HL-60/S4 treated with retinoic acid at 250 ng/mL for 4 days and 3 days (cell line): ENCODE measurements around the gene DPT.
"Not testable (repeated sequence)": the region's sequence is repeated elsewhere in the genome, so short reads cannot be mapped to it uniquely, and the experiment has no call there.

Experiments used
- in situ Hi-C: fragments of 300-500 bp; cut with MboI; formaldehyde crosslinking; loops from 2 replicates; pipeline ENCODE4 v1.7.0; 2022; ENCODE audit warnings: low sequenced_read_pairs

The DPT gene

DNA sequence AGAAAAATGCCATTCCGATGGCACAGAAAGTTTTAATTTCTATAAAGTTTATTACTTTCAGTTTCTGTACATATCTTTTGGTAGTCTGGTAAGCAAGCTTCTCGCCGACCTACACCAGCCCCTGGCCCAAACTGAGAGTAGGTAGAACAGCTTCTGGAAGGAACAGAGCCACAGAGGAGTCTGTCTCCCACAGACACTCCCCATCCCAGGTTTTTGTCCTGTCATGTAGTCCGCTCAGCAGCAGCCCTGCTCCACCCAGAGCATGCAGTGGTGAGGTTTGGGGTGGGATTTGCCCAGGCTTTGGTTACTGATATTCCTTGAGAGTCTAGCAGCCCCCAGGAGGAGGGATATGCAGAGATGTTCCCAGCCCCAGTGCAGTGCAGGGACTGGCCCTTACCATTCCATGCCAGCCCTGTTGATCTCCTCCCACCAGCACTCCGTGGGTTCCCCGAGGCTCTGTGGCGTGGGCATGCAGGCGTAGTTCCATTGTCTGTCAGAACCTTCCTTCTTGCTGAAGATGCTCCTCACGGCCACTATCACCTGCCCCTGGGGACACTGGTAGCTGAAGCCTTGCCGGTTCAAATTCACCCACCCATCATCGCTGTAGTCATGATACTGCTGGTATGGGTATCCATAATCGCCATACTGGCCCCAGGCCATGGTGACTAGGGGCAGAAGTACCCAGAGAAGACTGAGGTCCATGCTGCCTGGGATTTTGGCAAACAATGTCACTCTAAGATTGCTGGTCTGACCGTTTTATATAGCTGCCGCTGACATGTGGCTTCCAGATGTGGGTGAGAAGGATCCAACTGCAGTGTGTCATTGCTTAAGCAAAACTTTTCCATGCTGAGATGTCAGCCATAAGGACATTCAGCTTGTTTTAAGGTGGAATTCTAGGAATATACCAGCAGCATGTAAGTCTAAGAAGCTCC lies at the start of gene DPT:
DPT (minus strand) TSS at position 734 of the 932 bp plus-strand sequence; CDS start at position 702, 32 bp downstream.
- in situ Hi-C loops = no loop called here

GRCh38 chr1:168775366-168775765 lies 46.4 kb upstream of the DPT start:
- in situ Hi-C loops = no loop called here

DNA sequence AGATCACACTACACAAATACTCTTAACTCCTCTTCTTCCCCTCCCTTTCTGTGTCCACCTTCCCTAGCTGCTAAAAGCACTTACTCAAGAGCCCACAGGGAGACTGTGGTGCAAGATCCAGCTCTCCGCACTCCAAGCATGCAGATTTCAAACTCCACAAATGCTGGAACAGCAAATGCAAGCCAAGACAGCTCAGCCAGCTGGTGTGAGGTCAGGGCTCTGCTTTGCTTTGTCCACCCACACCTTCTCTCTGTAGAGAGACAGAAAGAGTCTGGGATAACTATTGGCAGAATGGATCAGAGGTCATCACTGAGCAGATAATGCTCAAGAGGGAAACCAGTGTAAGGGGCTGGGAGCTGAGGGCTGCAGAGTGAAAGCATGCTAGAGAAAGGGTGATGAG lies 45.2 kb upstream of the DPT start:
- in situ Hi-C loops = no loop called here

- in situ Hi-C loops = no loop called here
Measured at GRCh38 chr1:168772428-168773060, 43.5 kb upstream of the DPT start.

- in situ Hi-C loops = no loop called here
Measured at GRCh38 chr1:168771104-168771630, 42.2 kb upstream of the DPT start.

DNA sequence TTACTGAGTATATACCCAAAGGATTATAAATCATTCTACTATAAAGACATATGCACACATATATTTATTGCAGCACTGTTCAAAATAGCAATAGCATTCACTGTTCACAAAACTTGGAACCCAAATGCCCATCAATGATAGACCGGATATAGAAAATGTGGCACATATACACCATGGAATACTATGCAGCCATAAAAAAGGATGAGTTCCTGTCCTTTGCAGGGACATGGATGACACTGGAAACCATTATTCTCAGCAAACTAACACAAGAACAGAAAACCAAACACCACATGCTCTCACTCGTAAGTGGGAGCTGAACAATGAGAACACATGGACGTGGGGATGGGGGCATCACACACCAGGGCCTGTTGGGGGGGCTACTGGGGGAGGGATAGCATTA lies 40.9 kb upstream of the DPT start:
- in situ Hi-C loops = not testable (repeated sequence)

GRCh38 chr1:168767894-168768584 lies 39.0 kb upstream of the DPT start:
- in situ Hi-C loops = no loop called here

DNA sequence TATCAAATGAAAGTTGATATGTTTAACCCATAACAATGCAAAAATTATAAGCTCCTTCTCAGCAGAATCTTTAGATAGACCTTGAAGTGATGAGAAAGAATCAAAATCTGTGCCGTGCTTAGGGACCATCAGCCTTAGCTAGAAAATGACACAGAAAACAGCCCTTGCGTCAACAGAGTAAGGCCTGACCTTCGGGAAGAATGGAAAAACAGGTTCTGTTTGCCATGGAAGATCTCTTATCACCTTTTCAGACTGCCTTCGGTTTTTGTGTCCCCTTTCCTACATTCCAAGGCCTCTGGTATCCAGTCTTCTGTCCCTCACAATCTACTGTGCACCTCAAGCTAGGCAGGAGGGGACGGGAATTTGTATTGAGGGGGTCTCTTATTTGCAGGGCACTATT lies 37.6 kb upstream of the DPT start:
- in situ Hi-C loops = no loop called here

GRCh38 chr1:168763031-168763430 lies 34.0 kb upstream of the DPT start:
- in situ Hi-C loops = no loop called here

GRCh38 chr1:168762473-168762872 lies 33.5 kb upstream of the DPT start:
- in situ Hi-C loops = no loop called here

GRCh38 chr1:168760781-168761180 lies 31.8 kb upstream of the DPT start:
- in situ Hi-C loops = no loop called here

DNA sequence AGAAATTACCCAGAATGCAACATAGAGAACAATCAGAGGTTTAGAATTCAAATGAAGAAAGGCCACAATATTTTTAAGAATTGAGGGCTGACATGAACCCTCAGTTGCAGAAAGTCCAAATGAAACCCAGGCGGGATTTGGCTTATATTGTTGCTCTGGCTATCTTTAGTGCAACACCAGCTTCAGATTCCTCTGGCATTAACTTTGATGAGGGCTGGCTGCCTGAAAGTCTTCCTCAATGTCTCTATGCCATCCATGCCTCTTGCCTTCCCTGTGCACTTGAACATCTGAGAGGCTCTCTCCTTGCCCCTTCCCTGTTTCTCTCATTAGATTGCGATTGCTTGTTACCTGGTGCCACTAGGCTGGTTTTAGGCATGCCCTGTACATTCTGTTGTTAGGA lies 31.2 kb upstream of the DPT start:
- in situ Hi-C loops = no loop called here

DNA sequence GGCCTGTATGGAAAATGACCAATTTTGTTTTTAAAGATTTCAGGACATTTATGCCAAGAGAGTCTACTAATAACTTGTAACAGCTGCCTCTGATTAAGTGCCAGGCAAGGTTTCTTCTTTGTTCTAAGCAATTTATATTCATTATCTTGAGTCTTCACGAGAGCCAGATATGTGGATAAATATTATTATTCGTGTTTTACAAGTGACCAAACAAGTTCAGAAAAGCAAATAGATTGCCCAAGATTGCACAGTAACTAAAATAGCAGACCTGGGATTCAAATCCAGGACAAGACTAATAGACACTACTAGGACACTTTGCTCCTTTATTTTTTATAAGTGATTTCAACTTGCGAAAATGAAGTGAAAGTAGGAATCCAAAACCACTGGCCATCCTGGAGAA lies 30.1 kb upstream of the DPT start:
- in situ Hi-C loops = no loop called here

GRCh38 chr1:168758503-168758902 lies 29.5 kb upstream of the DPT start:
- in situ Hi-C loops = no loop called here

- in situ Hi-C loops = no loop called here
Measured at GRCh38 chr1:168755800-168756418, 26.9 kb upstream of the DPT start.

- in situ Hi-C loops = no loop called here
Measured at GRCh38 chr1:168752171-168752832, 23.3 kb upstream of the DPT start.

DNA sequence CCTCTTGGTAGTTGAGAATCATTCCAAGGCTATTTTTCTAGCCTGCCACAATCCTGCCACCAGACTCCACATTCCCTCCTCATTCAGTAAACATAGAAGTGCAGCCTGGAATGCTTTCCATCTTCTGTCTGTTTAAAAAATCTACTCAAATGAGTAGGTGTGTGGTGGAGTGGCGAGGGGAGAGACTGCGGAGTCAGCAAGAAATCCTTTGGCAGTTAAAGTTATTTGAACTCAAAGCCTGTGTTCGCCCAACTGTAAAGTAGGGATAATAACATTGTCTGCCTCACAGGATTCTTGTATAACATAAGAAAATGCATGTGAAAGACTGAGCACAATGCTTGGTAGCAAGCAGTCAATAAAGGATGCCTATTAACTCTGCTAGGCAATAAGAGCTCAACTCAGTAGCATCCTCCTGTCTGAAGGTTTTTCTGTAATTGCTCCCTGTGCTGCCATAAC lies 22.2 kb upstream of the DPT start:
- in situ Hi-C loops = no loop called here

- in situ Hi-C loops = no loop called here
Measured at GRCh38 chr1:168742994-168743650, 14.1 kb upstream of the DPT start.

GRCh38 chr1:168742386-168742785 lies 13.4 kb upstream of the DPT start:
- in situ Hi-C loops = no loop called here

- in situ Hi-C loops = no loop called here
Measured at GRCh38 chr1:168739908-168740307, 10.9 kb upstream of the DPT start.
